NCI-H345 (cell line): ENCODE results near the gene BNC2.
"Not testable (repeated sequence)": the region's sequence is repeated elsewhere in the genome, so short reads cannot be mapped to it uniquely, and the experiment has no call there.

Experiments
- DNase-seq: peaks from one replicate; lab custom pipeline; 2025; lab: John Stamatoyannopoulos, UW

BNC2 gene, protein sequence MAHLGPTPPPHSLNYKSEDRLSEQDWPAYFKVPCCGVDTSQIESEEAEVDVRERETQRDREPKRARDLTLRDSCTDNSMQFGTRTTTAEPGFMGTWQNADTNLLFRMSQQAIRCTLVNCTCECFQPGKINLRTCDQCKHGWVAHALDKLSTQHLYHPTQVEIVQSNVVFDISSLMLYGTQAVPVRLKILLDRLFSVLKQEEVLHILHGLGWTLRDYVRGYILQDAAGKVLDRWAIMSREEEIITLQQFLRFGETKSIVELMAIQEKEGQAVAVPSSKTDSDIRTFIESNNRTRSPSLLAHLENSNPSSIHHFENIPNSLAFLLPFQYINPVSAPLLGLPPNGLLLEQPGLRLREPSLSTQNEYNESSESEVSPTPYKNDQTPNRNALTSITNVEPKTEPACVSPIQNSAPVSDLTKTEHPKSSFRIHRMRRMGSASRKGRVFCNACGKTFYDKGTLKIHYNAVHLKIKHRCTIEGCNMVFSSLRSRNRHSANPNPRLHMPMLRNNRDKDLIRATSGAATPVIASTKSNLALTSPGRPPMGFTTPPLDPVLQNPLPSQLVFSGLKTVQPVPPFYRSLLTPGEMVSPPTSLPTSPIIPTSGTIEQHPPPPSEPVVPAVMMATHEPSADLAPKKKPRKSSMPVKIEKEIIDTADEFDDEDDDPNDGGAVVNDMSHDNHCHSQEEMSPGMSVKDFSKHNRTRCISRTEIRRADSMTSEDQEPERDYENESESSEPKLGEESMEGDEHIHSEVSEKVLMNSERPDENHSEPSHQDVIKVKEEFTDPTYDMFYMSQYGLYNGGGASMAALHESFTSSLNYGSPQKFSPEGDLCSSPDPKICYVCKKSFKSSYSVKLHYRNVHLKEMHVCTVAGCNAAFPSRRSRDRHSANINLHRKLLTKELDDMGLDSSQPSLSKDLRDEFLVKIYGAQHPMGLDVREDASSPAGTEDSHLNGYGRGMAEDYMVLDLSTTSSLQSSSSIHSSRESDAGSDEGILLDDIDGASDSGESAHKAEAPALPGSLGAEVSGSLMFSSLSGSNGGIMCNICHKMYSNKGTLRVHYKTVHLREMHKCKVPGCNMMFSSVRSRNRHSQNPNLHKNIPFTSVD

DNA sequence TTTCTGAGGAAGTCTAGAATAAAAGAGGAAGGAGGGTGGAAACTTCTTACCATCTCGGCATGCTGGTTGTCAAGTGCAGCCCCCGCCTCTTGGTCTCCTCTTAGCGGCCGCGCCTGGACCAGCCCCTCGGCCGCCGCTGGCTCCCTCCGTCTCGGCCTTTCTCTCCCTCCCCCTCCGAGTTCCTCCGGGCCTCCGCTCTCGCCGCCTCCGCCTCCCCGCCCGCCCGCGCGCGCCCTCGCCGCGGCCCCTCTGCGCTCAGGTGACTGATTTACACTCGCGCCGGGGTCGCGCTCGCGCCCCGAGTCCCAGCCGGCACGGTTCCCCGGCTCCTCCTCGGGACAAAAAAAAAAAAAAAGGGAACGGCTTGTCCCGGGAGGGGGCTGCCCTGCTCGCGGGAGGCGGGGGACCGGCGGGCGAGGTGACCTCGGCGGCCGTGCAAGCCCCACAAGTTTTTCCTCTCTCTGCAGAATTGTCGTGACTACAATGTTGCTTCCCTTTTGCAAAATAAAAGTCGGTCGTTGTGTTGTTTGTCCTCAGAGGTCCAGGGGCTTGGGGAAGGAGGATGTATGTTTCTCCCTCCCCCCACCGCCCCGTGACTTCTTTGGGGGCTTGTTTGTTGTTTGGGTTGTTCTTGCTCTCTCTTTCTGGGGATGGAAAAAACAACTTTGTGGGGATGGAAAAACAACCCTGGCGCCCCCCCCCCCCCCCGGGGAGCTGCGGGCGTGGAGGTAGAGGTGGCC, at the start of gene BNC2:
TSS of gene BNC2 (minus strand) at position 75 of the 740 bp plus-strand sequence. CDS start at position 53, 22 bp downstream.
- DNase-seq, result peak; percentile 42

DNA sequence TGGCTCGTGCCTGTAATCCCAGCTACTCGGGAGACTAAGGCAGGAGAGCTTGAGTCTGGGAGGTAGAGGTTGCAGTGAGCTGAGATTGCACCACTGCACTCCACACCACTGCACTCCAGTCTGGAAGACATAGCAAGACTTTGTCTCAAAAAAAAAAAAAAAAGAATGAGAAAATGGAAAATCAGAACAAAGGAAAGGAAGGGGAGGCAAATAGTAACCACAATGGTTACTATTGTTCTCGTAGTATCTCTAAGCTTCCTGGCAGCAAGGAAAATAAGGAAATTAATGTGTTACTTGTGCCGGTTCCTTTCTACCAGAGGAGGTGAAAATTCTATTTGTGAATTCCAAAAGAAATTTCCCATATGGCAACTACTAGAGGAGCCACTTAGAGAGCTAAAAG, 48.5 kb upstream of the BNC2 start:
- no peak for DNase-seq

DNA sequence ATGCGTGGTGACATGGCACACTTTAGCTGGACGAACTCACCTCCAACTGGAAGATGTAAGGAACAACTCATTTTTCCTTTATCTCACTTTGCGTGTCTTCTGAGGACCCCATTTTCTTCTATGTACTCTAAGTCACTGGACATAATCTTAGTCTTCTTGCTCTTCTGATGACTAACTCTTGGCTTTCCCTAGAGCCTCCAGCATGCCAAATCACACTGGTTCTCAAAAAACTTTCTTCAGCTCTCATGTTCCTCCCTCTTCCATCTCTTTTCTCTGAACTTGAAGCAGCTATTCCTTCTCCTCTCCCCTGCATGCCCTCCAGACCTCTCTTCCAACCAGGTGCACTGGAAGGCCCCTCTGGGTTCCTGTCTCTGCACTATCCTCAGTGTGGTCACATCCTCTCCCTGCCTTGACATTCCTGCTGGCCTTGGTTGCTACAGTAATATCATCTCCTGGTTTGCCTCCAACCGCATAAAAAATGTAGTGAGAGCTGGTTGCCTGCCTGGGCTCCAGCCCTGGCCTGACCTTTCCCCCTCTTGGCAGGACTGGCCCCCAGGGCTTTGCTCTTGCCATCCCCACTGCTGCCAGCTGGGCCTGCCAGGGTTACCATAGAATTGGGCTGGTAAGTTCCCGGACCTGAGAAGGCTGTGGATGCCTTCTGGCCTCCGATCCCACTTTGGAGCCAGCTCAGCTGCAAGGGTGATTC, 44.8 kb upstream of the BNC2 start:
- DNase-seq, result no peak

DNA sequence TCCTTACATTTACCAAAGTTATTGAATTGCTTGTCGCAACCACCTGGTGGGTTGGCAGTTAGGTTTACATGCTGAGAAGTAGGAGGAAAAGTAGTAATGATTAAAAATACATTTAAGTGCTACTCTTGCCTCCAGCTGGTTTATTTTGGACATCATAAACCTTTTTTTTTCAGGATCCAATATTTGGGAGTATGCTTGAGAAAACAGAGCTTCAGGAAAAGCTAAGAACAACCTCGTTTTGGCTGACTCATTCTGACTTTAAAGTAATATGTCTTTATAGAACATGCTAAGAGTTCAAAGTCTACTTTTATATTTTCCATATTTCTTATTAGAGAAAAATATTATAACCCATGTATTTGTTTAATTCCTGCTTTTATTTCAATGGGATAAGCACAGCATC, 41.7 kb upstream of the BNC2 start:
- no peak for DNase-seq

DNA sequence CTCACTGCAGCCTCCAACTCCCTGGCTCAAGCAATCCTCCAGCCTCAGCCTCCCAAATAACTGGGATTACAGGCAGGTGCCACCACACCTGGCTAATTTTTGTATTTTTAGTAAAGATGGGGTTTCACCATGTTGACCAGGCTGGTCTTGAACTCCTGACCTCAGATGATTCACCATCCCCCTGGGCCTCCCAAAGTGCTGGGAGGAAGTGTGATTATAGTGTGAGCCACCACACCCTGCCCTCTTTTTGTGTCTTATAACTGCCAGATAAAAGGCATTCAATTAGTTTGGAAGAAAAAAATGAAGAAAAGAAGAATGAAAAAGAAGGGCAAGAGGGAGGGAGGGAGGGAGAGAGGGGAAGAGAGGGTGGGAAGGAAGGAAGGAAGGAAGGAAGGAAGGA, 37.7 kb upstream of the BNC2 start:
- not testable (repeated sequence) for DNase-seq

DNA sequence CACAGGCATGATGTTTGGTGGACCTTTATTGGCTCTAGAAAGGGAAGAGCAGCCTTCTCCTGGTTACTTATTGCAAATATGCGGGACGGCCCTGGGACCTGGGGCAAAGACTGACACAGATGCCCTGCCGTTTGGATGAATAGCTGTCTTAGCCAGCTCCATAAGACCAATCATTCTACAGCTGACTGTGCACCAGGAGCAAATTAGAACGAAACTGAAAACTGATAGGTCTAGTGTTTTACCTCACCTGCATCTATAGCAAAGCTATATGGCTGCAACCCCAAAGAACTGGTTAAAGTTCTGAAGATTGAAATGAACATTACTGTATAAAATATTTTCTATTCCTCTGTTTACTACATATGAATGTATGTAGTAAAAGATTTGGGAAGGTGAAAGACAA, 34.2 kb upstream of the BNC2 start:
- DNase-seq, result no peak

DNA sequence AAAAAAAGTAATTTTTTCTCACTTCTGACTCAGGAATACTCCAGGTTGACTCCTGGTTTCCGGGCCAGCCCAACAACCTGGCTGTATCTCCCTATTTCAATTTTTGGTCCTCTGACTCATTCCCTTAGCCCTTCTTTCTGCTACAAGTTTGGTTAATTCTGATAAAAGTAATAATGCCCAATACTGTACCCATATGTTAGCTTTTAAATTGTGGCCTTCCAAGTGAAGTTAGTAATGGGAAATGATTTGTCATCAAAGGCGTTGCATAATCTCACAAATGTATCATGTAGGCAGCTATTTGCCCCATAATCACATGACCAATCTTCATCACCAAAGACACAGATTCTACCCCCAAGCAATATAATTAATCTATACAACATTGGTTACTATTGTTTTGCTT, 31.1 kb upstream of the BNC2 start:
- DNase-seq, result no peak

DNA sequence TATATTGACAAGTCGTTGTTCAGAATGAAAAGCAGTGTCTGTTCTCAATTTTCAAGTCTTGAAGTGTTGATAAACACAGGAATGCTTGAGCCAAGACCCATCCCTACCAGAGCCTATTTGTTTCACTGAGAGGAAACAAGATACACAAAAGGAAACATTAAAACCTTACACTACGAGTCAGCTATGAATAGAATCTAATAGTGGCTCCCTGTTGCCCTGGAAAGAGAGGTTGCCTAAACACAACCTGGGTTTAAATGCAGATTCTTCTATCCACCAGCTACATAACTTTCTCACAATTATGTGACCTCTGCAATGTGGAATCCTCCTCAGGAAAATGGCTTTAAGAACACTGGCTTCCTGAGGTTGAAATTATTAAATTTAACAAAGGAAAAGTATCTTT, 29.1 kb upstream of the BNC2 start:
- no peak for DNase-seq

DNA sequence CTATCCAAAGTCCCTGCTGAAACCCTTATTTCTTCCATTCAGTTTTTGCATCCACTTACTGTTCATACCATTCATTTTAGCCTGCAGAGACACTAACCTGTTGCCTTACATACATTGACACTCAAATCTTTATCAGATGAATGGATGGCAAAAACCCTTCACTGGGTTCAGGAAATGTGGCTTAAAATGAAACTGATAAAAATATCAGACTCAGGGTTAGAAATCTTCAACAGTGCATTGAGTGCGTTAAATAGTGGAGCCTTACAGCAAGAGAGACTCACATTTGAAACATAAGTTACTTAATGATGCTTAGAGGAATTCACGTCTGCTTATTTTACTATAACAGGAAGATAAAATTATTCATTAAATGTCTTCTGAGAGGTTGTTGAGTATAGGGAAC, 28.0 kb upstream of the BNC2 start:
- DNase-seq, result no peak

DNA sequence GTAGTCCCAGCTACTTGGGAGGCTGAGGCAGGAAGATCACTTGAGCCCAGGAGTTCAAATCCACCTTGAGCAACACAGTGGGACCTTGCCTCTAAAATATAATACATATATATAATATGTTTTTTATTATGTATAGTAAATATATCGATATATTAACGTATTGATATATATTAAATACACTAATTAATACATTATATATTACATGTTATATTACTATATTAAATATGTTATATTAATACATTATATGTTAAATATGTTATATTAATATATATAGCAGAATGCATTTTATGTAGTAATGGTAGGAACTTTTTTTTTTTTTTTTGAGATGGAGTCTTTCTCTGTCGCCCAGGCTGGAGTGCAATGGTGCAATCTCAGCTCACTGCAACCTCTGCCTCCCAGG, 18.1 kb upstream of the BNC2 start:
- no peak for DNase-seq

DNA sequence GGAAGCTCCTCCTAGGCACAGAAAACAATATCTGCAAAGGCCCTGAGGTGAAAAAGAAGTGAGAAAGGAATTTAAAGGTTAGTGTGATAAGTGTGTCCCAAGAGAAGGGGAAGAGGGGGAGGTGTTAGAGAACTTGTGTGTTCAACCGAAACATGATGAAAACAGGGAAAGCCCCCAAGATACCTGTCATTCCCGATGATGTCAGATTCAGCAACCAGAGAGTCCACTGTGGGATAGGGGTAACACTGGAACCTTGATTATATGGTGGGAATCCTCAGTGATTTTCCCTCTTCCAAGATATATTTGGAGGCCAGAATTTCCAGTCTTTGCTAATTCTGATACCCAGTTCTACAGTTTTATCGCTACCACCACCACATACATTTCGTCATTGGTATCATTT, 15.5 kb upstream of the BNC2 start:
- no peak for DNase-seq

DNA sequence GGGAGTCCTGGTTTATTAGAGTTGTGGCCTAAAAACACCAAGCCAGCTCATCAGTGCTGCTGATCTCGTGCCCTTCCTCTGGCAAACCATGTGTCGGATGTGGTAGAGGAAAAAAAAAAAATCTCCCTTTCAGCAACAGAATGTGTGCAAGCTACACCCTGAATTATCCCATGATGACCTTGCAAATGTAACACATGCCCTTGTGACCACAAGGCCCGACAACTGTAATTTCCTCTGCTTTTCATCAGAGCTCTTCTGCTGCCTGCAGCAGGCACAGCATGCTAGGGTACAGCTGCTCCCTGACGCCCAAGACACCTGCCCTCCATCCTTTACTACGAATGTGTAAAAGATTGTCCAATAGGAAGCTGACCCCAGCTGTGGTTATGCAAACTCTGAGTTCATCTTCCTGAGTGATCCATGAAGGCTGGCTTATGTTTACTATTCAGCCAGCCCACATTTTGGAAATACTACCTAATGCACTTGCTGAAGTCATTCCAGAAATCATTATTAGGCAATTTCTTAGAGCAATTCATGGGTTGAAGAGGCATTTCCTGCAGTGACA, 14.6 kb upstream of the BNC2 start:
- DNase-seq, result no peak

DNA sequence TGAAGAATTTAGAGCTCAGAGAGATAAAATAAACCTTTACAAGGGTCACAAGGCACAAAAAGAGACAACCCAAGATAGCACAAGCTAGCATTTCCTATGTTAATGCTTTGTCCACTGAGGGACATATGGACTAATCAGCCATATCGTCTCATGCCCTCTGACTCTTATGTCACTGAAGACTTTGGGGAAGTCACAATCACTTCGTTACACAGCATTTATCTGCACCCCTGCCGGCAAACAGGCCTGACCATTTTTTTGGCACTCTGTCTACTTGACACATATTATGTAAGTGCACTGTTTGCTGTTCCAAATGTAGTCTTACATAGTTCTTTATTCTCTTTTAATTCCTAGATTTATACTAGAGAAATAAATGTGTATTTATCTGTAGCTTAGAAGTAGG, 13.9 kb upstream of the BNC2 start:
- no peak for DNase-seq

DNA sequence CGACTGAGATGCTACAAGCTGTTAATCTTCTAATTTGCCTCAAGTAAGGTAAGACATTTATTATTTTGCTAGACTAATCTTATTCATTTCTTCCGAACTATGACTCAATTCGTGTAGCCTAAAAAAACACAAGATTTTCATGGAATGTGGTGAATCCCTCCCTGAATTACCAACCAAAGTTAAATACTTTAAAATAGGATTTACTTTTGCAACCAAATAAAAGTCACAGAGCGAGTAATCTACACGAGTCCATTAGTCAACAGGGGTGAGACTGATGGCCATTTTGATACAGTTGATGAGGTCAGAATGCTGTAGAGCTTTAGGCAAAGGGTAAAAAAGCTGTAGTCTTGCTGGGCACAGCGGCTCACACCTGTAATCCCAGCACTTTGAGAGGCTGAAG, 13.1 kb upstream of the BNC2 start:
- no peak for DNase-seq

DNA sequence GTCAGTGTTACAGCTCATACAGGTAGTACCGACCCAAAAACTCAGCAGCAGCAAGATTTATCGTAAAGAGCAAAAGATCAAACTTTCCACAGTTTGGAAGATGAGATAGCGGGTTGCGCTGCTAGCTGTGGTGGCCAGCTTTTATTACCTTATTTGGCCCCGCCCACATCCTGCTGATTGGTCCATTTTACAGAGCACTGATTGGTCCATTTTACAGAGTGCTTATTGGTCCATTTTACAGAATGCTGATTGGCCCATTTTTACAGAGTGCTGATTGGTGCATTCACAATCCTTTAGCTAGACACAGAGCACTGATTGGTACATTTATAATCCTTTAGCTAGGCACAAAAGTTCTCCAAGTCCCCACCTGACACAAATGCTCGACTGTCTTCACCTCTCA, 12.0 kb upstream of the BNC2 start:
- not testable (repeated sequence) for DNase-seq

DNA sequence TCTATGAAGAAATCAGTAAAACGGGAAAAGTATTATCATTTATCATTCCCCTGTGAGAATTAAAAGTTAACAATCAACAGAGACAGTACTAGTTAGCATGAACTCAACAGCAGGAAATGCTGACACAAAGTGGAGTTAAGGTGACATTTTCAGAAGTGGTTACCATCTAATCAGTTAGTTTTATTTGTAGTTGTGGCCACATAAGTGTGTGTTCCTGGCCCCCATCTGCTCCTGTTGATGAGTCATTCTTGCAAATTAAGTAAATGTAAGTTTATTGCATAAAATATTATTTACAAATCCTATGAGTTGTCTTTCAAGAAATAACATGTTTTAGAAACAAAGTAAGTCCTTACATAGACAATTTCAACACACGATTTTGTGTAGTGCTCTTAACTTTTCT, 8.9 kb upstream of the BNC2 start:
- no peak for DNase-seq

DNA sequence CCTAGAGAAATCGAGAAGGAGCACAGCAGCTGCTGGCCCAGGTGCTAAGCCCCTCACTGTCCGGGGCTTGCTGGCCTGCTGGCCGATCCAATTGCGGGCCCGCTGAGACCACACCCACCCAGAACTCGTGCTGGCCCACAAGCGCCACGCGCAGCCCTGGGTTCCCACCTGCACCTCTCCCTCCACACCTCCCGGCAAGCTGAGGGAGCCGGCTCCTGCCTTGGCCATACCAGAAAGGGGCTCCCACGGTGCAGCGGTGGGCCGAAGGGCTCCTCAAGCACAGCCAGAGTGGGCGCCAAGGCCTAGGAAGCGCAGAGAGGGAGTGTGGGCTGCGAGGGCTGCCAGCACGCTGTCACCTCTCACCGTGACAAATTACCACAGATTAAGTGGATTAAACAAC, 6.8 kb upstream of the BNC2 start:
- DNase-seq, result no peak

DNA sequence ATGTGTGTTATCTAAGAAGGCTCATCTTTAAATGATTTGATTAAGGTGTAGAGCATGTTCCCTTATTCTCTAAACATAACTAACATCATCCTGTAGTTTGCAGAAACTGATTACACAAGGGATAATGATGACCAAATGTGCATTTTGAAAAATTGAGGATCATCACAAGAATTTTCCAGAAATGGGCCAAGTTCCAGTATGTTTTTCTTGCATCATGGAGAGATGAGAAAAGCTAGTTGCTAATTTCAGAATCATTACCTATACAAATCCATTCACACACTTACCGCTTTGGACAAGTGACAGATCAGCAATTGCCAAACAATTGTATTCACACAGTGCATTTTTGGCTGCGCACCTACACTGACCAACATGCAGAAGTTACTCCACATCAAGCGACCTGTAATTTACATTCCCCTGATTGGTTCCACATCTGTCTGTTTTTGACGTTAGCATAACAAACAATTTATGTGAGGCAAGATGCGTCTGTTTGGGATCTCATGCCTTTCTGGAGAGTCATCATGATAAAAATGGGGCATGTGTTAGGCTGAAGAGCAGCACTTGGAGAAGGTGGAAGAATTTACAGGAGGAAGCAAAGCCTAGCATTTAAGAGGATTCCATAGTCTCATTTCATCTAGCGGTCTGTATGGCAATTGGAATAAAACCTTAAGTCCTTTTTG, 2.8 kb upstream of the BNC2 start:
- DNase-seq, result no peak

DNA sequence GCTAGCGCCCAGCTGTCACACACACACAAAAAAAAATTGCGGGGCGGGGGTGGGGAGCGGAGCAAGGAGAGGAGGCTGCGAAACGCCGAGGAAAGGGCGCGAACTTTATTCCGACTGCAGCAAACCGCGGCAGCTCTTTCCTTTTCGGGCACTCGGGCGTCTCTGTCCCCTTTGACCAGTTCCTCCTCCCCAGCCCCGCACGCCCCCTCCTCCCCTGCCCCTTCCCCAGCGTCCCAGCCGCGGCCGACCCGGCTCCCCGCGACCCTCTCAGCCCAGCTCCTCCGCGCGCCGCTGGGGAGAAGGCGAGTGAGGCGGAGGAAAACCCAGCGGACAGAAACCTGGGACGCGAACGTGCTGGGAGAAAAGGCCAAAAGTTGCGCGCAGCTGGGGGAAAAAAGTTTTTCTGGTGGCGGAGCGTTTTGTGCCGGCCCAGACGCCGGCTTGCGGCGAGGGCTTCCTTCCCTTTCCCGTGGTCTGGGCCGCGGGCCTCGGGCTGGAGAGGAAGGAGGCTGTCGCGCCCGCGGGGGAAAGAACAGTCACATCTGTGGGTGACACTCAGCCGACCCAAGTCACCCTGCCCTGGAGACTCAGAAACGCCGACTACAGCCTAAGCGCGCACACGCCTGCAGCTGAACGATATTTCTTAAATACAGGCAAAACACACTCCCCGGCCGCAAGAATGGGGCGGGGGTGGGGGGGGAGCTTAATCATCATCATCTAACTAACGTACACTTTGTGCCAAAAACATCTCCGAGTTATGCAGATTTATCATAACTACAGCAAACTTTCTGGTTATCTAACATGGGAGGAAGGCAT, 1.1 kb upstream of the BNC2 start:
- no peak for DNase-seq
